NCI-H1436 treated with DMSO at 0.1 percent for 48 hours (cell line): ENCODE data around the gene ABCG1.

Experiments
- DNase-seq: peaks from one replicate; lab custom pipeline; 2025; lab: John Stamatoyannopoulos, UW

ABCG1 gene

GRCh38 chr21:42232176-42232825 is 13.4 kb downstream of the ABCG1 start:
- DNase-seq = peak; percentile 58

GRCh38 chr21:42233067-42233961 is 14.4 kb downstream of the ABCG1 start:
- no peak for DNase-seq

GRCh38 chr21:42234041-42234440 is 15.1 kb downstream of the ABCG1 start:
- no peak for DNase-seq

DNA sequence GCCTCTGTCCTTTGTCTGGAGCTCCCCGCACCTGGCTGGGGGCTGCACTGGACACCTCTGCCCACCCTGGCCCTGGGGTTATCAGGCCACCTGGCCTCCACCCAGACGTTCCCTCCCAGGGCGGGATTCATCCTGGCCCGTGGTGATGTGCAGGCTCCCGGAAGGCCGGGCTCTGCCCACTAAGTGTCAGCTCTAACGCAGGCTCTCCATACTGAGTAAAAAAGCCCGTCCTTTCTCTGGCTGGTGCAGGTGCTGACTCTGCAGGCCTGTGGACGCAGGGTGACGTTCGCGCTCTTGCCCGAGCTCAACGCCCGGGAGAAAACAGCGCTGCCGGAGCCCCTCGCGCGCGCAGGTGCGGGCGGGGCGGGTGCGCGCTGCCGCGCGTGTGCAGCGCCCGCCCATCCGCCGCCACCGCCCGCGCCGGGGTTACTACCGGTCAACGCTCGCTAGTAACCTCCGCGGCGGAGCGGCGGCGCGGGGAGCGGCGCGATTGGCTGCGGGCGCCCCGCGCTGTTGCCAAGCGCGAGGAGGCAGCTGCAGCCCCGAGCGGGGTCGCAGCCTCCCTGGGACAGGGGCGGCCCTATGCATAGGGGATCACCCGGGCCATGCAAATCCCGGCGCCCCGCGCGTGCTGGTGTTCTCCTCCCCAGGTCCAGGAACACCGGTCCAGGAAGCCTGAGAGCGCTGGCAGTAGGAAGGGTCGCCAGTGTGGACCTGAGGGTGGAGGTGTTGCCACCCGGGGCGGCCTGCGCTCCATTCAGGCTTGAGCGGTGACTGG is 15.7 kb downstream of the ABCG1 start:
- DNase-seq = peak; percentile 27

DNA sequence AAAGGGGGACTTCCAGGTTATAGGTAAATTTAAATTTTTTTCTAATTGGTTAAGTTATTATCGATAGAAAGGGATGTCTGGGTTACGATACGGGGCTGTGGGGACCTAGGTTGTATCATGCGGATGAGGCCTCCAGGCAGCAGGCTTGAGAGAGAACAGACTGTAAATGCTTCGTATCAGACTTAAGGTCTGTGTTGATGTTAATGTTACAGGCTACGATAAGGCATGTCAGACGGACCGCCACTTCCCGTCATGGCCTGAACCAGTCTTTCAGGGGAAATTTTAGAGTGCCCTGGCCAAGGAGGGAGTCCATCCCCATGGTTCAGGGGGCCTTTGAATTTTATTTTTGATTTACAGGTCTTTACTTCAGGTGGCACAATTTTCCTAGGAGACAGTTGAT is 16.7 kb downstream of the ABCG1 start:
- no peak for DNase-seq

DNA sequence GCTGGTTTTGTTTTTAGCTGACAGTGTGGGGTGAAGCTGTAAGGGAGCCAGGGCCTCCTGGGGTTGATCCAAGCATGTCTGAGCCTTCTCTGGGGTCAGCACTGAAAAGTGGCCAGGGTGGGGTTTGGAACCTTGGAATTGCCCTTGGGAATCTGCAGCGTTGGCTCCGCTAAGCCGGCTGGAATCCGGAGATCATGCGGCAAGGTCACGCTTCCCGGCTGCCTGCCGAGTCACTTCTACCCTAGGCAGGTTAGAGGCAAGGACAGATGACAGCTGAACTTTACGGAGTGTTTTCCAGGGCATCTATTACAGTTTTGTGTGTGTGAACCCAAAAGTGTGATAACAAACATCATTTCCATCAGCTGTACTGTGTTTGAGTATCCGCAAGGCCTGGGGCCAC is 17.1 kb downstream of the ABCG1 start:
- no peak for DNase-seq

GRCh38 chr21:42236693-42237092 is 17.8 kb downstream of the ABCG1 start:
- DNase-seq = no peak

DNA sequence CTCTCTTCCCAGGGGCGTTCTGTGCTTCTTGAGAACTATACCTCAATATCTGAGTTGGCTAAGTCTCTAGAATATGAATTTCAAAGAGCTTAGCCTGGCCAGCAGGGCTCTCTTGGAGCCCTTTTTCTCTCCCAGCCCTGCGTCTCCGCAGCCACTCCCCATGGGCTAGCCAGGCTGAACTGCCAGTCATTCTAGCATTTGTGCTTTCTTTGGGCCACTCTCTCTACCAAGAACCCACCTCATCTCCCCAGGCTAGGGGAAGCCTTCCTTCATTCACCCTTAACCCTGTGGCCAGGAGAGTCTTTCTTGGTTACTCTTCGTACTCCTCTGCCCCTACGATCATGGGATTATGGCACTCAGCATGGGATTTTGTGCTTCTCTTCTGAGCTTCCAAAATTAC is 18.2 kb downstream of the ABCG1 start:
- no peak for DNase-seq

- no peak for DNase-seq
Observed at GRCh38 chr21:42237577-42237976, 18.6 kb downstream of the ABCG1 start.

DNA sequence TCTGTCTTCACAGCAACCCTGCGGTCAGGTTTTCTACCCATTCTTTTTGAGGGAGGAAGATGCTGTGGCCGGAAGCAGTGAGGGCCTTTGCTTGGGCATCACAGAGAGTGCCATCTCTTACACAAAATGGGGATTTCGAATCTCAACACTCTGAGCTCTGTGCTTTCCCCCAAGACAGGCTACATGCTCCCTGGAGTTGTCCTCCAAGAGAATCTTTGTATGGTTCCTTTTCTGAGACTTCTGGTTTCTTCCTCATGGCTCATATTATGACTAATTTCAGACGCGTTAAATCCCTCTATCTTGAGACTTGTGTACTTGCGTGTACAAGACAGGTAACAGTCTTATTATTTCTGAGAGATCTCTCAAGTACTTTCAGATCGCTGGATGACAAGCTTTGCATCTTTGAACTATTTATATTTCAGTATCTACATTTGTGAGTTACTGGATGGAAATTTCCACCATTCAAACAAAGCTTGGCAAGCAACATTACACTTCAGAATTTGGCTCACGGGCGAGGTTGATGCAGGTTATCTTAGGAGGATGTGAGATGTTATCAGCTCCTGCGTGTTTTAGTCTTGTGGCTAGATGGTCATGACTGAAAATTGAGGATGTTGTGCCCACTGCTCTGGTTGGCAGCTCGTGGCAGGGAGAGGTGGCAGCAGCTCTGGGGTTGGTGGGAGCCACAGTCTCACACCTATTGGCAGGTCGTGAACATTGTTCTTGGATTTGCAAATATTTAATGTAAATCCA is 19.4 kb downstream of the ABCG1 start:
- DNase-seq = no peak

GRCh38 chr21:42239556-42239955 is 20.6 kb downstream of the ABCG1 start:
- no peak for DNase-seq

DNA sequence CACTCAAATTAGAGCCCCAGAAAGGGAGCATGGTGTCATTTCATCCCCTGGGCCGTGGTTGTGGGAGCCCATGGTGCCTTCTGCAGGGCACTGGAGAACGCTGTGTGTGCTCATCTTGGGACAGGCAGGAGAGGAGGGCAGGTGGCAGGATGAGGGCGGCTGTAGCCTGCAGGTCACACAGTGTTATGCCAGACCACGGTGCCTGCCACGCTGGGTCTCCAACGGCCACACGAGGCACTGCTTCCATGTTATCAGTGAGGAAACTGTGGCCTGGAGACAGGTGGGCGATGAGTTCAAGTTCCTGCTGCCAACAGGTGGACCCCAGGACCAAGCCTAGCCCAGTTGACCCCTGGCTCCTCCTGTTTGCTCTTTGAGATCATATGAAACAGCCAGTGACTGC is 21.0 kb downstream of the ABCG1 start:
- no peak for DNase-seq

- no peak for DNase-seq
Observed at GRCh38 chr21:42242611-42243010, 23.7 kb downstream of the ABCG1 start.

DNA sequence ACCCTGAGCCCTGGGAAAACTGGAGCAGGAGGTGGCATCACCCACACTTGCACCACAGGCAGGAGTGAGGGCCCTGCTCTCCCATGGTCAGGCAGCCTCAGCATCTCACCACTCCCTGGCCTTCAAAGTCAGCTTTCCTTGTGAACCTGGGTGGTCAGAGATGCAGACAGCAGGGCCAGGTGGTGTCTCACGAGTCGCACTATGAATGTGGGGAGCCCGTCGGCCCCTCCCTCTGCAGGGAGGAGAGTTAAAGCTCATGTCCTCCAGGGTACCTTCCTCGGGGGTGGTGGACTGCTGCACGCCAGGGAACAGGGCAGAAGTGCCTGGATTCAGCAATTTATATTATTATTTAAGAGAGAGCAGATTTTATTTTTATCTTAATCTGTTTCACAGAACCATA is 24.1 kb downstream of the ABCG1 start:
- DNase-seq = no peak

- no peak for DNase-seq
Observed at GRCh38 chr21:42245331-42246193, 26.6 kb downstream of the ABCG1 start.

- no peak for DNase-seq
Observed at GRCh38 chr21:42247716-42248115, 28.8 kb downstream of the ABCG1 start.

DNA sequence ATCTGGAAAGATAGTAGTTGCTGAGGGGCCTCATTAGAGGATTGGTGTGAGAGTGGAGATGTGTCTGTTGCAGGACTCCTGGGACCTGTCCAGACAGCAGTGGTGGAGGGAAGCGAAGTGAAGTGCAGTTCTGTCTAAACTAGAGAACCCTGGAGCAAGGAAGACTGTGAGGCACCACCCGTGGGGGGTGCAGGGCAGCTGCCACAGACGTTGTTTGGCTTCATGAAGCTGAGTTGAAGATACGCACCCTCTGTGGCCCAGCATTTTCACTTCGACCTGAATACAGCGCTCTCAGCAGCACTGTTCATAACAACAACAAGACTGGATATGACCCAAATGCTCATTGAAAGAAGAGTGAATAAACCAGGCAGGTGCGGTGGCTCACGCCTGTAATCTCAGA is 29.3 kb downstream of the ABCG1 start:
- DNase-seq = no peak

GRCh38 chr21:42248783-42249597 is 30.1 kb downstream of the ABCG1 start:
- no peak for DNase-seq

DNA sequence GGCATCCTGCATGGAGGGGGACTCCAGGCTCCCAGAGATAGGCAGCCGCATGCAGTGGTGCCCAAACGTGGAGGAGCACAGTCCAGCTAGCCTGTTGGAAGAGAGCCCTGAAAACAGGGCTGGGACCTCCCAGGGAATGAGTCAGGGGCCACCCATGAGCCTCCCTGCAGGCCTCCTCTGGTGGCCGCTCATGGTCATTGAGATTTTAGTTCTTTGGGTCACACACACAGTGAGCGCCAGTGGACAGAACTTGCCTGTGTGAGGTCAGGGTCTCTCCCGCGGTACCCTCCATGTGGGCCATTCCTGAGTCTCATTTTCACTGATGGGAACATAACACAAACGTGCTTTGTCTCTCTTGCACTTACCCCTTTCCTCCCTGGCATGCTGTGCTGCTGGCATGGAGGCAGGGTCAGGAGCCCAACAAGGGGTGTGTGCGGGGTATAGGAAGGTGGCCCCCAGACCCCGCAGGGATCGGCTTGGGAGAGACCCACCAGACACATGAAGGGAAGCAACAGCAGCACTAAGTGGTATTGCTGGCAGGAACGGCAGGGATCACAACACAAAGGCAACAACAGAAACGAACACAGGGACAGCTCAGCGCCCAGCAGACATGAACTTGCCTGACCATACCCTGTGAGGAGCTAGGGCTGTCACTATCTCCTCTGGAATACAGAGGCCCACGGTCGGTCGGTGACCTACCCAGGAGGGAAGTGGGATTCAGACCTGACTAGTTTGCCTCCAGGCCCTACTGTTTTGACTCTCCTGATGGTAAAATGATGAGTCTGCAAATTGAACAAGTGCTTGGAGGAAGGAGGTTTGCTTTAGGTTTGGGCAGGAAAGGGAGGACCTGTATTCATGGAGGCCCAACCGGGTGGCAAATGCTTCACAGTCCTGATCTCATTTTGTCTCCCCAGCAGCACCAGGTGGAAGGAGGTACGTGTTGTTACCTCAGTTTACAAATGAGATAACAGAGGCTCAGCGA is 31.8 kb downstream of the ABCG1 start:
- DNase-seq = no peak
